Myocyte (in vitro differentiated cells): ENCODE measurements around the gene AKAP10. TPM values are rescaled to one million over a fixed set of nuclear protein-coding genes. Genes with fewer than 3 reads are reported as not detected.
"Not testable (repeated sequence)": the region's sequence is repeated elsewhere in the genome, so short reads cannot be mapped to it uniquely, and the experiment has no call there.

ENCODE experiments used
- DNase-seq: peaks from one replicate; pipeline ENCODE4 v3.0.0-alpha.2; 2012; ENCODE audit warnings: low read depth
- polyA plus RNA-seq: library from polyadenylated mRNA; unstranded; fragments of >200 nt; gene quantifications from one replicate; pipeline ENCODE4 v1.2.1, GENCODE V29; 2012; ENCODE audit warnings: missing spikeins
- total RNA-seq: library from RNA; depleted of rRNA; stranded (reverse); fragments of >200 nt; gene quantifications from 2 replicates; pipeline ENCODE4 v1.2.3, GENCODE V29; 2014

Gene AKAP10, protein sequence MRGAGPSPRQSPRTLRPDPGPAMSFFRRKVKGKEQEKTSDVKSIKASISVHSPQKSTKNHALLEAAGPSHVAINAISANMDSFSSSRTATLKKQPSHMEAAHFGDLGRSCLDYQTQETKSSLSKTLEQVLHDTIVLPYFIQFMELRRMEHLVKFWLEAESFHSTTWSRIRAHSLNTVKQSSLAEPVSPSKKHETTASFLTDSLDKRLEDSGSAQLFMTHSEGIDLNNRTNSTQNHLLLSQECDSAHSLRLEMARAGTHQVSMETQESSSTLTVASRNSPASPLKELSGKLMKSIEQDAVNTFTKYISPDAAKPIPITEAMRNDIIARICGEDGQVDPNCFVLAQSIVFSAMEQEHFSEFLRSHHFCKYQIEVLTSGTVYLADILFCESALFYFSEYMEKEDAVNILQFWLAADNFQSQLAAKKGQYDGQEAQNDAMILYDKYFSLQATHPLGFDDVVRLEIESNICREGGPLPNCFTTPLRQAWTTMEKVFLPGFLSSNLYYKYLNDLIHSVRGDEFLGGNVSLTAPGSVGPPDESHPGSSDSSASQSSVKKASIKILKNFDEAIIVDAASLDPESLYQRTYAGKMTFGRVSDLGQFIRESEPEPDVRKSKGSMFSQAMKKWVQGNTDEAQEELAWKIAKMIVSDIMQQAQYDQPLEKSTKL
- total RNA-seq: 19.0 and 23.0 TPM in 2 replicates
- 12.8 TPM for polyA plus RNA-seq

DNA sequence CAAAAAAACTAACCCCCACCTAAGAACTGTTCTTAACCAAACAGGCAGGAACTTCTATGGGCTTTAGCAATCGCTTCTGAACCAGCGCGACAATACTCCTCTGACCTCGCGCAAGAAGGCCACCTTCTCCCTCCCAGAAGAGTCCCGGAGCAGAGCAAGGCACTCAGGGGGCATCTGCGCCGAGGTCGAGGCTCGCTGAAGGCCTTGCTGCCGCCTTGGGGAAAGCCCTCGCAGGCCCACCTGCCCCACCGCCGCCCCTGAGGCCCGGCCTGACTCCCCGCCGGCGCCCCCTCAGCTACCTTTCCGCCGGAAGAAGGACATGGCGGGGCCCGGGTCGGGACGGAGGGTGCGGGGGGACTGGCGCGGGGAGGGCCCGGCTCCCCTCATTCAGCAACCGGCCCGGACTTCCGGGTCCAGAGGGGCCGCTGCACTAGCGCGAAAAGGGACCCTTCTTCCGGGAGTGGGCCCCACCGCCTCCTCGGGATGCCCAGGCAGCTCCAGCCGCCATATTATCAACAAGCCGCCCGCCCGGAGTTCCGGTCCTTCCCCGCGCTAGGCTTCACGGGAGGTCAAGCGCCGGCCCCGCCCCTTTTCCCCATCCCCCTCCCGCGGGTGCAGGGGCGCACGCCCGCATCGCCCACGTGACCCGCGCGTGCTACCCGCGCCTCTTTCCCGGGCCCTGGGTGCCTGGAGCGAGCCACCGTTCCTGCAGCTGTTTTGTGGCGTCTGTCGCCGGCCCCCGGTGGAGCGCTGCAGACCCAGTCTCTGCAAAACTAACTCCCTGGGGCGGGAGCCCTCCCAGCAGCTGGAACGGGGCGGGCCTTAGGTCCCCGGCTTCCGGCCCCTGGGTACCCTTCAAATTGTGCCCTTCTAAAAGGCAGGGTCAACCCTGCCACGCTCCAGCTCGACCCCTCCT lies at the start of gene AKAP10:
Gene AKAP10 (minus strand): TSS at position 536 of the 916 bp plus-strand sequence. CDS start 149 bp downstream, at position 387.
- peak; percentile 91 for DNase-seq

DNA sequence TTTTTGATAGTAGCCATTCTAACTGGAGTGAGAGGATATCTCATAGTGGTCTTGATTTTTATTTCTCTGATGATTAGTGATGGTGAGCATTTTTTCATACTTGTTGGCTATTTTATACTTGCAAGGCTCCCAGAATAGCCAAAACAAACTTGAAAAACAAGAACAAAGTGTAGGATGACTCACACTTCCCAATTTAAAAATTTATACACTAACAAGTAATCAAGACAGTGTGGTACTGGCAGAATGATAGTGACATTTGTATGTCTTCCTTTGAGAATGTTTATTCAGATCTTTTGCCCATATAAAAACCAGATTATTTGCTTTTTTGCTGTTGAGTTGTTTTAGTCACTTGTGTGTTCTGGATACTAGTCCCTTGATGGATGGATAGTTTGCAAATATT lies 49.3 kb upstream of the AKAP10 start:
- no peak for DNase-seq

DNA sequence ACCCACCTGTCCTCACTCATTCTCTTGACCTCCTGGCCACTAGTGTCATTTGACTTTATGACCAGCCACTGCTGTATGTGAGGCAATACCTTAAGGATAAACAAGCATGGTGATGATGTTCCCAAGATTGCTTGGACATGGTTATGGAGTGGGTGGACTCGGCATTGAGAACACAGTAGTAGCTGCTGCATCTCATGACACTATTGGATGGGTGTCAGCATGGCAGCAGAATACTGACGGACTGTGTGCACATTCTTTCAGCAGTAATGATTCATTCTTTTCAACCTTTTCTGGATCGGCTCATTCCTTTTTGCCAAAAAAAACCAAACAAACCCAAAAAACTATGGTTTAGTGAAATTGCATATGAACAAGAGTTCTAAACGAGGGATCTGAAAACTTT lies 45.1 kb upstream of the AKAP10 start:
- DNase-seq: no peak

DNA sequence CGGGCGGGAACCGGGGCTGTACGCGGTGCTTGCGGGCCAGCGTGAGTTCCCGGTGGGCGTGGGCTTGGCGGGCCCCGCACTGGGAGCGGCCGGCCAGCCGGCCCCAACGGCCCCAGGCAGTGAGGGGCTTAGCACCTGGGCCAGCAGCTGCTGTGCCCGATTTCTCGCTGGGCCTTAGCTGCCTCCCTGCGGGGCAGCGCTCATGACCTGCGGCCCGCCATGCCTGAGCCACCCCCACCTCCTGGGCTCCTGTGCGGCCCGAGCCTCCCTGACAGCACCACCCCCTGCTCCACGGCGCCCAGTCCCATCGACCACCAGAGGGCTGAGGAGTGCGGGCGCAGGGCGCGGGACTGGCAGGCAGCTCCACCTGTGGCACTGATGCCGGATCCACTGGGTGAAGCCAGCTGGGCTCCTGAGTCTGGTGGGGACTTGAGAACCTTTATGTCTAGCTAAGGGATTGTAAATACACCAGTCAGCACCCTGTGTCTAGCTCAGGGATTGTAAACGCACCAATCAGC lies 38.9 kb upstream of the AKAP10 start:
- DNase-seq: not testable (repeated sequence)

DNA sequence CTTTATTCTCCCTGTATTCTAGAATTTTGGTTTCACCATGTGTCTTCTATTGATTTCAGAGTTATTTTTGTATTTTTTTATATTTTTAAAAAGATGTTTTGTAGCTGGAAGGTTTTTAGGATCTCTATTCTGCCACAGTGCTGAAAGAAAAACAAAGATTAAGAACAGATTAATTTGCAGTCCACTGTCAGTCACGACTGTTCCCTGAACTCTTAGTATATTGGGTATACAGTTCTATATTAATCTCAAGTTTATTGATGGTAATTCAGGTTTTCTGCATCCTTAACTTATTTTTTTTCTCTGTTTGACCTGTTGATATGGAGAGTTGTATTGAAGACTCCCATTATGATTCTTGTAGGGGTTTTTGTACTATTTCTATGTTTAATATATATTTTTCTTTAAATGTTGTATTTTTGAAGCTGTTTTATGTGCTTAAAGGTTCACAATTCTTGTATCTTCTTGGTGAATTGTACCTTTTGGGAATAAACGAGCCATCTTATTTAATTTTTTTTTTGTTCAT lies 34.4 kb upstream of the AKAP10 start:
- DNase-seq: no peak

DNA sequence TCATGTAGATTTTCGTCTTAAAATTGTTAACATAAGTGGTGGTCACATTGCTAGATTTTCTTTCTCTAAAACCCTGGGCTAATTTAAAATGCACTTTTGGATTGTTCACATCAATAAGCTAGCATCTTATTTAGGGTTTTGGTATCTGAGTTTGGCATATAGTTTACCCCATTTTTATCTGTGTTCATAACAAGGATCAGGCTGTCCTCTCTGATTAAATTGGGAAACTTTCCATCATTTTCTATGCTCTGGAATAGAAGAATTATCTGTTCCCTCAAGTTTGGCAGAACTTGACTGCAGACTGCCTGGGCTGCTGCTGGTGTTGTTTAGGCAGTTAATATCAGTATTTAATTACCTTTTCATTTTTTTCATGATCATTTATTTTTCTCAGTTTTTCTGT lies 33.3 kb upstream of the AKAP10 start:
- DNase-seq: no peak

DNA sequence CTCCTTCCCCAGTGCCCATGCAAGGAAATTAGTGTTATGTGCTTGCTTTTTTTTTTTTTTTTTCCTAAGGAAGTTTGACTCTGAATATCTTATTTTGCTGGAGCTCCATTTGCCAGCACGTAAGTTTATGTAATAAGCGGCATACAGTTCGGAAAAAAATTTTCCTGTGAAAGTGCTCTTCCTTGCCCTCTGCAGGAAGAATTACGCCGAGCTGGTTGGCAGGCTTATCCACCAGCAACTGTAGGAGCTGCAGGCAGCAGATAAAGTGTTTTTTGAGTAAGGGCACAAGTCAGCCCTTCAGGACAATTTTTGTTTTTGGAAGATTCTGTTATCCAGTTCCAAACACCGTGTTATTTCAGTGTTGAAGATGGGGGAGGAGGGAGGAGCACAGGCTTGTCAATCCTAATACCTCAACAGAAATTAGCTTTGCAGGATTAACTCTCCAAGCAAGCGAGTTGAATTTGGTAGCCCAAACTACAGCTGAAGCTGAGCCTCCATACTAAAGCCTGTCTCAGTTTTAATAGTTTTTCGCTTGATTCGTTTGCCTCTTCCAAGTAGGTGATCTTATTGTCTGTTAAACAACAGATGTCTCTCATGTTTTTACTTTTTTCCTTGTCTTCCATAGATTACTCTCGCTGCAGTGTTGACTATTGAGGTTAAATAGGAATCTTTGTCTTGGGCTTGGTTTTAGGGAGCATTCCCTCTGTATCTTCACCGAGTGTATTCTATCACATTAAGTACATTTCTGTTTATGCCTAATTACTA lies 32.7 kb upstream of the AKAP10 start:
- peak; percentile 65 for DNase-seq

DNA sequence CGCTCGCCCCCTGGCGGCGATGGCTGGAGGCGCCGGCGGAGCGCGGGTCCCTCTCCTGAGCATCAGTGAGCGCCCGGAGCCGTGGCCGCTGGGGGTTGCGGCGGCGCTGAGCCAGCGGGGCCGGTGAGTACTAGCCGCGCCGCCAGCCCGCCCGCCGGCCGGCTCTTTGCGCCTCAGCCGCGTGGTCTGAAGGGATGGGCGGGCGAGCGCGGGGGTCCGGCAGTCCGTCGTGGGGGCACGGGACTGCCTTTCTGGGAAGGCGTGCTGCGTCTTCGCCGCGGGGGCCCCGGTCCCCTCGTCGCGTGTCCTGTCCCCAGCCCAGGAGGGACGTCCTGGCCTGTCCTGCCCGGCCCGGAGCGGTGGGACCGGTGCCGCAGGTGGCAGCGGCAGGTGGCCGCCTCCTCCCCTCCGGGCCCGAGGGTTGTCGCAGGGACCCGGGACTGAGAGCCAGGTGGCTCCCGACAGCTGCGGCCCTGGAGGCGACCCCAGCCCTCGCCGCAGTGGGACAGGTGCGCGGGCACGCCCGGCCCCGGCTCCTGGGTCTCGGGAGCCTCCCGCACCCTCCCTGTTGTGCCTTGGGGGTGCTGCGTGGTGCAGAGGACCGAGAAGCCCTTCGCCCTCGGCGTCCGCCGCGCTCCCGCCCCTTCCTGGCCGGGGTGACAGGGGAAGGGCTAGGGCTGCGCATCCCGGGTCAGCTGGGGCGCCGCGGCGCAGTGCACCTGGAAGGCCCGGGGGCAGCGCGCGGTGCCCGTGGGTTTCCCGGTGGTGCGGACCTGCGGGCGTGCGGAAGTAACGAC lies 31.9 kb upstream of the AKAP10 start, which contains the start of gene SPECC1:
Gene SPECC1 (plus strand): TSS at position 58 of the 797 bp plus-strand sequence. CDS start 87,293 bp downstream, outside the sequence.
- peak; percentile 74 for DNase-seq

DNA sequence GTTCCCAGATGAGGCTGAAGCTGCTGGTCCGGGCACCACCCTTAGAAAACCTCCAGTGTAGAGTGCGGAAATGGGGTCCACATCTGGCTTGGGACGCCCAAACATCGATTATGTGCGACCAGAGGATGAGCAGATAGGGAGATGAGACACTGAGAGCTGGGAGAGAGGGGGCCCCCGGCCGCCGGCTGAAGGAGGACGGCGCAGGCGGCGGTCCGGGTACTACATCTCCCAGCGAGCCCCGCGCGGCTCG lies 31.3 kb upstream of the AKAP10 start:
- no peak for DNase-seq

DNA sequence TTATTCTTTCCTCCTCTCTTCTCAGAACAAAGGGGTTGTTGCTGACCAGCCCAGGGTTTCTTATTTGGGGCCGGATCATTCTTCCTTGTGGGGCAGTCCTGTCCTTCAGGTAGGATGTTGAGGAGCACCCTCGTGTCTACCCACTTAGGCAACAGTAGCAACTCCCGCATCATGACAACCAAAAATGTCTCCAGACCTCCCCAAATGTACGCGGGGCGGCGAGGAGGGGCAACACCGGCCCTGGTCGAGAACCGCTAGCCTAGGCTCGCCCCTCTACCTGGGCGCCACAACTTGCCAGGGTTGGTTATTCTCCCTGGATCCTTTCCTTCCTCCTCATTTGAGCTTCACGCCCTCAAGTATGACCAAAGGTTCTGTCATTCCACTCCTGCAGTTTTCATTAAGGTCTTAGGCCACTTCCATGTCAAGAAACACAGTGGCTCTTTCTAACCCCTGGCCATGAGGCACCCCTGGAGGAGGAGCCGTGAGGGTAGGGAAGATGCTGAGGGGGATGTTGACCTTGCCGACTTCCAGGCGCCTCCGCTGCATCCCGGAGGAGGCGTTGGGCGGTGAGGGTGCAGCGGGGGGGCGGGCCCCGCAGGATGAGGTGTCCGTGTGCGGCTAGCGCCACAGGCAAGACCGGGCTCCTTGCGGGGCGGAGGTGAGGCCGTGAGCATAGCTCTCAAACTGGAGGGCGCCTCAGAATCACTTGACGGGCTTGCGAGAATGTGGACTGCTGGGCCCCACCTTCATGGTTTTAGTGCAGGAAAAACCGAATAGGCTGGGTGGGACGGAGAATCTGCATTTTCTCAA lies 30.8 kb upstream of the AKAP10 start:
- no peak for DNase-seq

DNA sequence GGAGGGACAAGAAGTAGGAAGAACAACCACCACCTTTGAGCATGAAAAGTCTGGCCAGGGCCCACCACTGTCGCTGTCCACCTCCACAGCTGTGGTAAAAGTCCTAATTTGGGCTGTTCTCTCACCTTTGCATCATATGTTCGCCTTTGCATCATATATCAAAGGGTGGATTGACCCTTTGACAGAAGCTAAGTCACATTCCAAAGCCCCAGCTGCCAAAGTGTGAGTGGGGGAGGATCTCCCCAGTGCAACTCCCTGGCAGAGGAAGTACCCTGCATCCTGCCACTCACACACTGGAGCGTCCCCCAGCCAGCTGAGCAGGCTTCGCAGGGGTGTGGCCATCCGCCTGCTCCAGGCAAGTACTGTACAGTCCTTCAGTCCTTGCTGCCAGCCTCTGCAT lies 18.9 kb upstream of the AKAP10 start:
- no peak for DNase-seq

DNA sequence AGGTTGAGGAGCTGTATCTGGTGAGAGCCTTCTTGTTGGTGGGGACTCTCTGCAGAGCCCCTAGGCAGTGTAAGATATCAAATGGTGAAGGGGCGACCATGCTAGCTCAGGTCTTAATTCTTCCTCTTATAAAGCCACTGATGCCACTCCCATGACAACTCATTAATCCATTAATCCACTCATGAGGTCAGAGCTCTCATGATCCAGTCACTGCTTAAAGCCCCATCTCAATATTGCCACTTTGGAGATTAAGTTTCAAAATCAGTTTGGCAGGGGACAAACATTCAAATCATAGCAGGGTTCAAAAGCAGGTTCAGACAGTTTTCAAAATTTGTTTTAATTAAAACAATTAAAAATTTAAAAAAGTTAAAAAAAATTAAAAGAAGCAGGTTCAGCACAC lies 18.5 kb upstream of the AKAP10 start:
- no peak for DNase-seq

DNA sequence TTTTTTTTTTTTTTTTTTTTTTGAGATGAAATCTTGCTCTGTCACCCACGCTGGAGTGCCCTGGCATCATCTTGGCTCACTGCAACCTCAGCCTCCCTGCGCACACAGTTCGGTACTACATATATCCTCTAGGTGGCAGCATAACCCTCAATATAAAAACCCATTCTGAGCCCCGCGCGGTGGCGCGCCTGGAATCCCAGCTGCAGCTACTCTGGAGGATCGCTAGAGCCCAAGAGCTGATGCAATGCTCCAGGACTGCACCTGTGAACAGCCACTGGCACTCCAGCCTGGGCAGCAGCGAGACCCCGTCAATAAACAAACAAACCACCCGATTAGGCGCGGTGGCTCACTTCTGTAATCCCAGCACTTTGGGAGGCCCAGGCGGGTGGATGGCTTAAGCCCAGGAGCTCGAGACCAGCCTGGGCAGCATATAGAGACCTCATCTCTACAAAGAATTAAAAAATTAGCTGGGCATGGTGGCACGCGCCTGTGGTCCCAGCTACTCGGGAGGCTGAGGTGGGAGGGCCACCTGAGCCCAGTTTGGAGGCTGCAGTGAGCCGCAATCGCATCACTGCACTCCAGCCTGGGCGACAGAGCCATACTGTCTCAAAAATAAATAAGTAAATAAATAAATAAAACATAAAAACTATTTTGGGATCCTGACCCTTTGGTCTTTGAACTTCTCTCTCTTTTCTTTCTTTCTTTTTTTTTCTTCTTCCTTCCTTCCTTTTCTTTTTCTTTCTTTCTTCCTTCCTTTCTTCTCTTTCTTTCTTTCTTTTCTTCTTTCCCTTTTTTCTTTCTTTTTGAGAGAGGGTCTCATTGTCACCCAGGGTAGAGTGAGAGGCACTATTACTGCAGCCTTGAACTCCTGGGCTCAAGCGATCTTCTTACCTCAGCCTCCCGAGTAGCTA lies 15.4 kb upstream of the AKAP10 start:
- DNase-seq: peak; percentile 92

DNA sequence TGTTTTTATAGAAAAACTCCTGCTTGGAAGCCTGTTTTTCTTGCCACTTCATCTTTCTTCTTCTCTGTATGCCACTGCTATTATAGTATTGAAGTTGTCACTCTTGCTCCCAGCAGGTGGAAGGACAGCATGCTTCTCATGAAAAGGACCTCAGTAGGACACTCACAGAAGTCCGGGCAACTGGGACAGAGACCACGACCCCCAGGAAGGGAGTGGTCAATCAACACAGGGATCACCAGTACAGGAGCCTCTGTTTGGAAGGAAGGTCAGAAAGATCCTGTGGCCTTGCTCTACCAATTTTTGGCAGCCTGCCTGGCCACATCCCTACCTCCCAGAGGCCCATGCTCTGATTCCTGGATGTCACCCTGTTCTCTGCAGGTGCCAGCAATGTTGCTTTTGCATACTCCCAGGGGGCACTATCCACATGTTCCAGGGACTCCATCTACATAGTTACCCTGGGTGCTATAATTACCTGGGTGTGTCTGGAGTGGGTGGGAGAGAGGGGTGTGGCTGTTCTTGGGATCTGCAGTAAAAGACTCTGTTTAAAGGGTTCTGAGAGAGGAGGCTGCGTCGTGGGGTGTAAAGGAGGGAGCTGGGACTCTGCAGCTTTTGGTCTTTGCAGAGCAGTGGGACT lies 13.7 kb upstream of the AKAP10 start:
- no peak for DNase-seq

DNA sequence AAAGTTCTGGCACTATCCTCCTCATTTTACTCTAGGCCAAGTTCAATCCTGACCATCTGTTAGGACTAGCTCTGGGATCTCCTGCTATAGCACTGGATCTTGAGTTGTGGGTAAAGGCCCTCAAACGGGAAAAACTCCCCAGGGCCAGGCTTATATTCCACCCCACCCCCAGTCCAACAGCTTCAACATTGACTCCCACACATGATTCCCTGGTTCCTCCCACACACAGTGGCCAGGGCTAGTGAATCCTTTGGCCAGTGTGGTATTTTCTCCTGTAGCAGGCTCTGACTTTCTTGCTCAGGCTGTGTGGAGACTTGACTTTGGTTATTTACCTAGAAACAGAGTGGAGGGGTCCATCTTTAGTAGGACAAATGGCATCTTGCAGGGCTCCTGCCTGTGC lies 10.3 kb upstream of the AKAP10 start:
- no peak for DNase-seq

DNA sequence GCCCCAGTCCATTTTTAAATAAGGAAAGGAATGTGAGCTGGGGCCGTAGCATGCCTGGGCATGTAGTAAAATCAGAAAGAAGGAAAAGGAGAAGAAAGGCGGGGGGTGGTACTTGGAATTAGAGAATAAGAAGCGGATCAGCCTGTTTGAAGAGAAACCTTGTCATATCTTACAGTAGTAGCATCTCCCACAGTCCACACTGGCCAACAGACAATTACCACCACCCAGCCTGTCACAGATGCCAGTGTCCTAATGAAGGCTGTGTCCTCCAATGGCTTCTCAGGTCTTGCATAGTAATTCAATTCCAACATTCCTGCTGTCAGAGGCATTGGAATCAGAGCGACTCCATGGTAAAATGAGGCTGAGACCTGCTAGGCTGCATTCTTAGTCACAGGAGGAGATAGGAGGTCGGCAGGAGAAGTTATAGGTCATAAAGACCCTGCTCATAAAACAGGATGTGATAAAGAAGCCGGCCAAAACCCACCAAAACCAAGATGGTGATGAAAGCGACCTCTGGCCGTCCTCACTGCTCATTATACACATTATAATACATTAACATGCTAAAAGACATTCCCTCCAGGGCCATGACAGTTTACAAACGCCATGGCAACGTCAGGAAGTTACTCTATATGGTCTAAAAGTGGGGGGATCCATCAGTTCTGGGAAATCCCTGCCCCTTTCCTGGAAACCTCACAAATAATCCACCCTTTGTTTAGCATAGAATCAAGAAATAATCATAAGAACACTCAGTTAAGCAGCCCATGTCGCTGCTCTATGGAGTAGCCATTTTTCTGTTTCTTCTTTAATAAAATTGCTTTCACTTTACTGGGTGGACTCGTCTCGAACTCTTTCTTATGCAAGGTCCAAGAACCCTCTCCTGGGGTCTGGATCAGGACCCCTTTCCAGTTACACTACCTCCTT lies 9.6 kb upstream of the AKAP10 start:
- DNase-seq: peak; percentile 2
